HEK293 (cell line): ENCODE results near the gene TM2D3.

Experiments used
- CTCF ChIA-PET: fragments of 350-600 bp; formaldehyde crosslinking; extraction: SDS; loops from one replicate; lab custom pipeline; 2021; ENCODE audit warnings: antibody characterized with exemption; lab: Yijun Ruan, JAX
- POLR2A ChIA-PET: fragments of 300-600 bp; formaldehyde crosslinking; extraction: SDS; loops from one replicate; lab custom pipeline; 2020; ENCODE audit warnings: antibody characterized with exemption, inconsistent platforms; lab: Yijun Ruan, JAX
- H3K27ac ChIP-seq: fragments of 200-500 bp; sonication (Bioruptor generic); 2 replicates; pipeline ENCODE4 v1.5.1; 2014; ENCODE audit warnings: low read depth, low read length, control low read depth, inconsistent platforms; ENCODE audit errors: extremely low read depth
- H3K36me3 ChIP-seq, 2 experiments: fragments of 200-500 bp in 1 of 2; sonication (Bioruptor generic) in 1 of 2; 1 replicate in 1 of 2; 2 replicates in 1 of 2; pipeline ENCODE4 v1.5.1; 2014 to 2017; ENCODE audit warnings: inconsistent platforms in 2 of 2, low read length in 2 of 2; ENCODE audit not compliant: control insufficient read depth in 2 of 2, insufficient read depth in 1 of 2
- H3K4me1 ChIP-seq: fragments of 200-500 bp; sonication (Bioruptor generic); 2 replicates; pipeline ENCODE4 v1.5.1; 2014; ENCODE audit warnings: mild to moderate bottlenecking, low read length, inconsistent platforms; ENCODE audit not compliant: control insufficient read depth, insufficient read depth
- H3K4me3 ChIP-seq: 2 replicates; pipeline ENCODE4 v1.5.1; 2011; ENCODE audit warnings: low read depth, mild to moderate bottlenecking, control low read depth, low read length, moderate library complexity
- H3K9me3 ChIP-seq: fragments of 200-500 bp; sonication (Bioruptor generic); 2 replicates; pipeline ENCODE4 v1.5.1; 2014; ENCODE audit warnings: low read depth, low read length, inconsistent platforms; ENCODE audit not compliant: control insufficient read depth, insufficient read depth
- EGR2 ChIP-seq: fragments of 450-650 bp; formaldehyde crosslinking; IDR thresholded peaks from 2 replicates; pipeline ENCODE4 v1.5.1; 2016; ENCODE audit warnings: low read depth, missing biosample characterization, missing genetic modification characterization
- GLIS1 ChIP-seq: fragments of 450-650 bp; formaldehyde crosslinking; IDR thresholded peaks from 2 replicates; pipeline ENCODE4 v1.5.1; 2016; ENCODE audit warnings: missing biosample characterization, missing genetic modification characterization
- OSR2 ChIP-seq: fragments of 450-650 bp; formaldehyde crosslinking; IDR thresholded peaks from 2 replicates; pipeline ENCODE4 v1.5.1; 2016; ENCODE audit warnings: missing biosample characterization, missing genetic modification characterization
- SP7 ChIP-seq: fragments of 450-650 bp; formaldehyde crosslinking; IDR thresholded peaks from 2 replicates; pipeline ENCODE4 v1.5.1; 2016; ENCODE audit warnings: missing biosample characterization, missing genetic modification characterization
- ZBTB17 ChIP-seq: fragments of 450-650 bp; formaldehyde crosslinking; IDR thresholded peaks from 2 replicates; pipeline ENCODE4 v1.5.1; 2016; ENCODE audit warnings: missing biosample characterization, missing genetic modification characterization
- ZBTB48 ChIP-seq: fragments of 450-650 bp; formaldehyde crosslinking; IDR thresholded peaks from 2 replicates; pipeline ENCODE4 v1.5.1; 2016; ENCODE audit warnings: missing biosample characterization, missing genetic modification characterization
- ZBTB6 ChIP-seq: fragments of 450-650 bp; formaldehyde crosslinking; IDR thresholded peaks from 2 replicates; pipeline ENCODE4 v1.5.1; 2017; ENCODE audit warnings: missing biosample characterization, missing genetic modification characterization
- ZFHX2 ChIP-seq: fragments of 450-650 bp; formaldehyde crosslinking; conservative IDR thresholded peaks from 2 replicates; pipeline ENCODE4 v1.5.1; 2016; ENCODE audit warnings: missing biosample characterization, missing genetic modification characterization
- ZNF10 ChIP-seq: fragments of 450-650 bp; formaldehyde crosslinking; IDR thresholded peaks from 2 replicates; pipeline ENCODE4 v1.5.1; 2017; ENCODE audit warnings: missing biosample characterization, missing genetic modification characterization
- ZNF16 ChIP-seq: fragments of 450-650 bp; formaldehyde crosslinking; IDR thresholded peaks from 2 replicates; pipeline ENCODE4 v1.5.1; 2016; ENCODE audit warnings: low read depth, missing biosample characterization, missing genetic modification characterization
- ZNF184 ChIP-seq: fragments of 450-650 bp; IDR thresholded peaks from 2 replicates; pipeline ENCODE4 v1.5.1; 2018; ENCODE audit warnings: missing biosample characterization, mild to moderate bottlenecking, missing genetic modification characterization
- ZNF266 ChIP-seq: fragments of 450-650 bp; formaldehyde crosslinking; IDR thresholded peaks from 2 replicates; pipeline ENCODE4 v1.5.1; 2016; ENCODE audit warnings: missing biosample characterization, missing genetic modification characterization, low read depth
- ZNF335 ChIP-seq: fragments of 450-650 bp; formaldehyde crosslinking; conservative IDR thresholded peaks from 2 replicates; pipeline ENCODE4 v1.5.1; 2016; ENCODE audit warnings: missing biosample characterization, missing genetic modification characterization
- ZNF354C ChIP-seq: fragments of 450-650 bp; formaldehyde crosslinking; IDR thresholded peaks from 2 replicates; pipeline ENCODE4 v1.5.1; 2016; ENCODE audit warnings: missing biosample characterization, missing genetic modification characterization, low read depth, borderline replicate concordance
- ZNF362 ChIP-seq: fragments of 450-650 bp; formaldehyde crosslinking; IDR thresholded peaks from 2 replicates; pipeline ENCODE4 v1.5.1; 2016; ENCODE audit warnings: missing biosample characterization, missing genetic modification characterization
- ZNF501 ChIP-seq: fragments of 450-650 bp; formaldehyde crosslinking; IDR thresholded peaks from 2 replicates; pipeline ENCODE4 v1.5.1; 2016; ENCODE audit warnings: missing biosample characterization, missing genetic modification characterization
- ZNF529 ChIP-seq: fragments of 450-650 bp; formaldehyde crosslinking; IDR thresholded peaks from 2 replicates; pipeline ENCODE4 v1.5.1; 2017; ENCODE audit warnings: missing genetic modification characterization, missing biosample characterization; ENCODE audit not compliant: insufficient replicate concordance
- ZNF571 ChIP-seq: fragments of 450-650 bp; formaldehyde crosslinking; IDR thresholded peaks from 2 replicates; pipeline ENCODE4 v1.5.0; 2017; ENCODE audit warnings: missing biosample characterization, missing genetic modification characterization
- ZNF600 ChIP-seq: fragments of 450-650 bp; formaldehyde crosslinking; IDR thresholded peaks from 2 replicates; pipeline ENCODE4 v1.5.1; 2016; ENCODE audit warnings: missing biosample characterization, missing genetic modification characterization
- ZNF621 ChIP-seq: fragments of 450-650 bp; formaldehyde crosslinking; IDR thresholded peaks from 2 replicates; pipeline ENCODE4 v1.5.1; 2017; ENCODE audit warnings: missing biosample characterization, missing genetic modification characterization
- ZNF639 ChIP-seq: fragments of 450-650 bp; formaldehyde crosslinking; IDR thresholded peaks from 2 replicates; pipeline ENCODE4 v1.5.1; 2016; ENCODE audit warnings: missing biosample characterization, missing genetic modification characterization
- ZNF654 ChIP-seq: fragments of 450-650 bp; formaldehyde crosslinking; IDR thresholded peaks from 2 replicates; pipeline ENCODE4 v1.5.1; 2016; ENCODE audit warnings: low read depth, missing biosample characterization, missing genetic modification characterization
- ZNF664 ChIP-seq: fragments of 450-650 bp; formaldehyde crosslinking; IDR thresholded peaks from 2 replicates; pipeline ENCODE4 v1.5.1; 2016; ENCODE audit warnings: missing biosample characterization, missing genetic modification characterization
- ZNF692 ChIP-seq: fragments of 450-650 bp; formaldehyde crosslinking; IDR thresholded peaks from 2 replicates; pipeline ENCODE4 v1.5.1; 2016; ENCODE audit warnings: missing biosample characterization, missing genetic modification characterization
- ZNF776 ChIP-seq: fragments of 450-650 bp; formaldehyde crosslinking; IDR thresholded peaks from 2 replicates; pipeline ENCODE4 v1.5.0; 2017; ENCODE audit warnings: missing biosample characterization, missing genetic modification characterization, borderline replicate concordance
- ZNF792 ChIP-seq: fragments of 450-650 bp; formaldehyde crosslinking; IDR thresholded peaks from 2 replicates; pipeline ENCODE4 v1.5.1; 2016; ENCODE audit warnings: missing biosample characterization, missing genetic modification characterization
- ZSCAN4 ChIP-seq: fragments of 450-650 bp; formaldehyde crosslinking; IDR thresholded peaks from 2 replicates; pipeline ENCODE4 v1.5.1; 2017; ENCODE audit warnings: missing biosample characterization, missing genetic modification characterization

The TM2D3 gene

GRCh38 chr15:101651554-101652097, 555 bp downstream of the TM2D3 start:
- Histone ChIP-seq H3K9me3 (no peaks in the 10 kb centered on the region), H3K4me3 (peak overlapping the region; percentile 71), H3K4me1 (peaks cover 23% of the 10 kb centered on the region), H3K27ac (peak overlapping the region; percentile 93), H3K36me3 (peaks cover 37 to 41% of the 10 kb centered on the region in 2 experiments)
- ChIA-PET CTCF (interaction anchor here (1.0 kb wide), 2 partner anchors 10 to 11 kb away, joined by 4 to 8 read pairs; no protein-coding TSS in a partner anchor), POLR2A (interaction anchor here (0.9 to 1.0 kb wide), 3 partner anchors 10 to 356 kb away, joined by 3 to 6 read pairs (median 3); partner anchors contain the start of gene SNRPA1)
- TF ChIP-seq ZNF600 (tag by site-specific recombination) (peak; percentile 39; the same call in 1 of the 2 replicates), ZBTB17 (tag by site-specific recombination) (peak; percentile 89), ZNF501 (tag by site-specific recombination) (no peak), ZNF664 (peak; percentile 13; the same call in 1 of the 2 replicates), ZNF266 (tag by site-specific recombination) (no peak), ZBTB6 (tag by site-specific recombination) (peak; percentile 98), ZNF16 (tag by site-specific recombination) (no peak), ZNF10 (tag by site-specific recombination) (no peak), ZNF571 (no peak), ZNF335 (tag by site-specific recombination) (peak; percentile 81), ZNF354C (tag by site-specific recombination) (no peak), ZBTB48 (tag by site-specific recombination) (peak; percentile 81), ZNF184 (no peak)

GRCh38 chr15:101650145-101650544, 2.0 kb downstream of the TM2D3 start:
- CTCF ChIA-PET, result interaction anchor here (1.6 to 2.1 kb wide), 3 partner anchors 9 to 642 kb away, joined by 3 to 46 read pairs (median 5); no protein-coding TSS in a partner anchor
- Histone ChIP-seq H3K4me1 (peaks cover 23% of the 10 kb centered on the region), H3K36me3 (peaks cover 49 to 52% of the 10 kb centered on the region in 2 experiments), H3K9me3 (no peaks in the 10 kb centered on the region), H3K27ac (no peak overlapping the region), H3K4me3 (no peak overlapping the region)
- TF ChIP-seq ZNF639 (tag by site-specific recombination) (no peak), ZNF335 (tag by site-specific recombination) (0 out of 2 replicates have a peak, but pooled peaks have one; percentile 6), ZNF692 (tag by site-specific recombination) (0 out of 2 replicates have a peak, but pooled peaks have one; percentile 26), ZSCAN4 (tag by site-specific recombination) (no peak), OSR2 (tag by site-specific recombination) (no peak), ZNF362 (tag by site-specific recombination) (no peak), ZNF529 (no peak), GLIS1 (tag by site-specific recombination) (peak; percentile 52; the same call in 1 of the 2 replicates), ZNF621 (no peak), ZNF776 (no peak), ZFHX2 (tag by site-specific recombination) (peak; percentile 59), SP7 (peak; percentile 25; the same call in 1 of the 2 replicates), ZNF654 (tag by site-specific recombination) (no peak), ZNF792 (tag by site-specific recombination) (no peak), ZNF501 (tag by site-specific recombination) (no peak), EGR2 (tag by site-specific recombination) (peak; percentile 61)
- POLR2A ChIA-PET, result no interaction called here
